H1 (cell line): ENCODE data around the gene WRAP73. TPM values are rescaled to one million over a fixed set of nuclear protein-coding genes. Genes with fewer than 3 reads are reported as not detected.
A peak's percentile ranks its signal among the peaks of the same experiment; 100 is the strongest.

ENCODE experiments used
- CTCF ChIA-PET: fragments of 300-600 bp; sonication (Branson Sonifier 250); formaldehyde crosslinking; loops from one replicate; lab custom pipeline; 2021; ENCODE audit not compliant: partially characterized antibody; lab: Charles Lee
- POLR2A ChIA-PET: fragments of 300-600 bp; sonication (Branson Sonifier 250); formaldehyde crosslinking; loops from one replicate; lab custom pipeline; 2021; ENCODE audit warnings: inconsistent platforms; ENCODE audit not compliant: partially characterized antibody; lab: Charles Lee
- DNase-seq, 2 experiments: peaks; one replicate each; pipeline versions ENCODE4 v3.0.0 to v3.0.0-alpha.2; 2010 to 2022; ENCODE audit warnings: low spot score in 2 of 2, low read depth in 1 of 2, mixed read lengths in 1 of 2
- FAIRE-seq: peaks from 2 replicates; lab custom pipeline; 2011; peaks lifted over from hg19 to GRCh38; lab: Jason Lieb, UNC
- H2AFZ ChIP-seq: 2 replicates; pipeline ENCODE4 v1.8.1; 2012; ENCODE audit warnings: low read length, inconsistent platforms
- H2AK5ac ChIP-seq: 2 replicates; pipeline ENCODE4 v1.6.1; 2013; ENCODE audit warnings: low read depth, low read length
- H2BK120ac ChIP-seq: replicated peaks from 2 replicates; pipeline ENCODE3; 2013; ENCODE audit warnings: low read depth, low read length, inconsistent platforms
- H2BK12ac ChIP-seq: 2 replicates; pipeline ENCODE4 v1.6.1; 2013; ENCODE audit warnings: low read depth, low read length
- H2BK15ac ChIP-seq: 2 replicates; pipeline ENCODE4 v1.6.1; 2013; ENCODE audit warnings: low read length
- H2BK20ac ChIP-seq: 2 replicates; pipeline ENCODE4 v1.6.1; 2013; ENCODE audit warnings: low read length
- H2BK5ac ChIP-seq: 2 replicates; pipeline ENCODE4 v1.6.1; 2013; ENCODE audit warnings: low read depth, low read length
- H3K14ac ChIP-seq: 2 replicates; pipeline ENCODE4 v1.6.1; 2013; ENCODE audit warnings: inconsistent platforms; ENCODE audit not compliant: insufficient read length
- H3K18ac ChIP-seq: 2 replicates; pipeline ENCODE4 v1.6.1; 2013; ENCODE audit warnings: low read length; ENCODE audit errors: extremely low read depth
- H3K23ac ChIP-seq: 2 replicates; pipeline ENCODE4 v1.6.1; 2013; ENCODE audit warnings: inconsistent platforms; ENCODE audit not compliant: insufficient read length
- H3K23me2 ChIP-seq: 2 replicates; pipeline ENCODE4 v1.6.1; 2013; ENCODE audit warnings: low read depth, low read length
- H3K27ac ChIP-seq: 2 replicates; pipeline ENCODE4 v1.6.1; 2011; ENCODE audit warnings: low read depth, low read length, inconsistent platforms
- H3K27me3 ChIP-seq, 4 experiments: replicated peaks in 1 of 4; 1 replicate in 1 of 4; 2 replicates in 3 of 4; pipeline versions ENCODE4 v1.6.1 to v1.8.1; 2011 to 2013; ENCODE audit warnings: low read length in 3 of 4, mild to moderate bottlenecking in 3 of 4, inconsistent platforms in 2 of 4, mixed read lengths in 2 of 4, moderate library complexity in 1 of 4; ENCODE audit not compliant: control insufficient read depth in 3 of 4, insufficient read depth in 3 of 4; ENCODE audit errors: extremely low read depth in 1 of 4
- H3K36me3 ChIP-seq, 4 experiments: 2 replicates each; pipeline versions ENCODE4 v1.6.1 to v1.8.1; 2011 to 2013; ENCODE audit warnings: mild to moderate bottlenecking in 4 of 4, low read length in 3 of 4, moderate library complexity in 2 of 4, control low read depth in 1 of 4, inconsistent platforms in 1 of 4; ENCODE audit not compliant: insufficient read depth in 4 of 4, control insufficient read depth in 2 of 4
- H3K4ac ChIP-seq: replicated peaks from 2 replicates; pipeline ENCODE3; 2013; ENCODE audit warnings: low read length, low read depth, mixed read lengths, inconsistent platforms; ENCODE audit not compliant: insufficient read length
- H3K4me1 ChIP-seq, 4 experiments: replicated peaks in 1 of 4; 1 replicate in 1 of 4; 2 replicates in 3 of 4; pipeline versions ENCODE4 v1.6.1 to v1.8.1; 2011 to 2013; ENCODE audit warnings: low read length in 3 of 4, inconsistent platforms in 2 of 4, mixed read lengths in 1 of 4; ENCODE audit not compliant: insufficient read depth in 4 of 4, control insufficient read depth in 3 of 4
- H3K4me2 ChIP-seq, 2 experiments: 2 replicates each; pipeline versions ENCODE4 v1.6.1 to v1.8.1; 2011 to 2013; ENCODE audit warnings: low read depth in 2 of 2, low read length in 2 of 2, control low read depth in 1 of 2, inconsistent platforms in 1 of 2, mild to moderate bottlenecking in 1 of 2; ENCODE audit not compliant: insufficient read depth in 1 of 2
- H3K4me3 ChIP-seq, 4 experiments: fragments of 200-600, 300-600 bp in 1 of 4; sonication (generic), shearing (Covaris generic), sonication (Bioruptor Twin) in 1 of 4; 2 replicates each; pipeline versions ENCODE4 v1.5.1 to v1.8.1; 2011 to 2016; ENCODE audit warnings: low read length in 4 of 4, low read depth in 3 of 4, control low read depth in 2 of 4, inconsistent platforms in 2 of 4, mild to moderate bottlenecking in 2 of 4, mixed read lengths in 1 of 4, moderate library complexity in 1 of 4; ENCODE audit not compliant: insufficient read depth in 2 of 4; ENCODE audit errors: extremely low read depth in 1 of 4
- H3K56ac ChIP-seq: replicated peaks from 2 replicates; pipeline ENCODE3; 2013; ENCODE audit warnings: low read depth, mild to moderate bottlenecking, mixed read lengths, low read length, inconsistent platforms; ENCODE audit not compliant: insufficient read length
- H3K79me1 ChIP-seq: 2 replicates; pipeline ENCODE4 v1.6.1; 2013; ENCODE audit warnings: low read depth, low read length, control low read depth
- H3K79me2 ChIP-seq, 2 experiments: 2 replicates each; pipeline versions ENCODE4 v1.6.1 to v1.8.1; 2012 to 2013; ENCODE audit warnings: low read length in 2 of 2, mild to moderate bottlenecking in 2 of 2, inconsistent platforms in 1 of 2; ENCODE audit not compliant: insufficient read depth in 2 of 2, control insufficient read depth in 1 of 2
- H3K9ac ChIP-seq, 4 experiments: replicated peaks in 1 of 4; 1 replicate in 1 of 4; 2 replicates in 3 of 4; pipeline versions ENCODE4 v1.6.1 to v1.8.1; 2011 to 2013; ENCODE audit warnings: low read depth in 3 of 4, low read length in 3 of 4, control low read depth in 2 of 4, mild to moderate bottlenecking in 2 of 4, moderate library complexity in 2 of 4, inconsistent platforms in 1 of 4; ENCODE audit errors: extremely low read depth in 1 of 4
- H3K9me3 ChIP-seq, 2 experiments: 2 replicates each; pipeline versions ENCODE4 v1.6.1 to v1.8.1; 2012 to 2013; ENCODE audit warnings: mild to moderate bottlenecking in 2 of 2, moderate library complexity in 2 of 2, control low read depth in 1 of 2, inconsistent platforms in 1 of 2, low read depth in 1 of 2, low read length in 1 of 2, mixed read lengths in 1 of 2; ENCODE audit not compliant: insufficient read depth in 2 of 2
- H4K20me1 ChIP-seq, 2 experiments: replicated peaks in 1 of 2; 2 replicates each; pipeline versions ENCODE3 to v1.8.1; 2011 to 2013; ENCODE audit warnings: inconsistent platforms in 2 of 2, low read length in 2 of 2, mild to moderate bottlenecking in 1 of 2; ENCODE audit not compliant: insufficient read depth in 2 of 2, control insufficient read depth in 1 of 2
- H4K5ac ChIP-seq: 2 replicates; pipeline ENCODE4 v1.6.1; 2013; ENCODE audit warnings: low read length, low read depth, mixed read lengths, inconsistent platforms; ENCODE audit not compliant: insufficient read length
- H4K8ac ChIP-seq: 2 replicates; pipeline ENCODE4 v1.8.0; 2013; ENCODE audit warnings: mild to moderate bottlenecking, moderate library complexity, low read length, inconsistent platforms; ENCODE audit not compliant: insufficient read depth; ENCODE audit errors: extremely low read depth
- H4K91ac ChIP-seq: replicated peaks from 2 replicates; pipeline ENCODE3; 2013; ENCODE audit warnings: low read length, mixed read lengths, inconsistent platforms; ENCODE audit not compliant: insufficient read length
- SP2 ChIP-seq: IDR thresholded peaks from 2 replicates; pipeline ENCODE4 v1.6.1; 2012; ENCODE audit warnings: mild to moderate bottlenecking, low read length, inconsistent platforms
- WGBS, 2 experiments: shearing (Covaris generic) in 1 of 2; methylation state at CpG; one replicate each; pipeline versions ENCODE4 v1.1.6 to v1.1.7; 2013 to 2015; ENCODE audit warnings: low lambda C conversion rate in 2 of 2, mixed read lengths in 2 of 2, inconsistent platforms in 1 of 2, low coverage in 1 of 2, missing lambda C conversion rate in 1 of 2; ENCODE audit not compliant: insufficient replicate concordance in 2 of 2, insufficient coverage in 1 of 2, insufficient read length in 1 of 2; ENCODE audit errors: extremely low coverage in 1 of 2, missing lambda C conversion rate in 1 of 2; 5-methylcytosine and 5-hydroxymethylcytosine counted together
- polyA plus RNA-seq, 7 experiments: library from polyadenylated mRNA; depleted of rRNA in 3 of 7; stranded (reverse) in 5 of 7; unstranded in 2 of 7; fragments of >200 nt in 5 of 7; fragments of 200-250 nt in 2 of 7; gene quantifications; 1 replicate in 5 of 7; 2 replicates in 1 of 7; 4 replicates in 1 of 7; pipeline versions ENCODE4 v1.2.1 to v1.2.3, GENCODE V29; 2011 to 2013; ENCODE audit warnings: missing spikeins in 2 of 7, mixed read lengths in 2 of 7
- total RNA-seq: library from RNA; stranded (reverse); fragmentation: NEBNext Ultra II Directional; extraction: Animal tissue kit (Norgen Biotek cat#: 25700); gene quantifications from 2 replicates; pipeline ENCODE4 v1.2.1, GENCODE V29; 2021

The WRAP73 gene
- total and polyA plus RNA-seq, 2 of the 8 experiments (the other 6 are each of a cell fraction or from before 2014, with no cell fraction given) = 30.3 to 50.7 TPM

DNA sequence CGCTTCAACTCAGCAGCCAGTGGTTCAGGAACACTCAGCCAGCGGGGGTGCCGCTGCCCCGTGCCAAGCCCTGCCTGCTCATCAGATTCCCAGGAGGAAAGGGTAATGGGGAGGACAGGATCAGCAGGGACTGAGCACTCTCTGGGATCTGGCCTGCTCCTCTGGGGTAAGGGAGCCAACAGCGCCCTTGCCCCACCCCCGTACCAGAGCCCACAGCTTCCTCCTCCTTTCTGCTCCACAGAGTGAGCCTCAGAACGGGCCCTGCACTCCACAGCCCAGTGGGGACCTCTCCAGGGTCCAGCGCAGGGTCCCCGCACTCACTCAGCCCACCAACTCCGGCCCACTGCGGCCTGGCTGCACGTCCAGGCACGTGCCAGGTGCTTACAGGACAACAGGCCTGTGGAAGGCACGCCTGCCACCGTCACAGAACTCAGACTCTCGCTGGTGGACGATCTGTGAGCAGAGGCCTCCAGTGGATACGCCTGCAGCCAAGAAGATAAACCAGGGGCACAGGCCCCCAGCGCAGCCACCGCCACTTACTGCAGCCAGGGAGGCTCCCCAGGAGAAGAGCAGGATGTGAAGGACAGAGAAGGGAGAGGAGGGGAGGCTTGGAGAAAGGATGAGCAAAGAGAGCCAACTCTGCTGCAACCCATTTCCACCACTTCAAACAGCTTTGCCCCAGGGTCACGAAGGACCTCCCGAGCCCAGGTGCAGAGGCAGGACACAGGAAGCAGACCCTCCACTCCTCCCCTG lies 40.7 kb downstream of the WRAP73 start:
- DNase-seq (no peak), FAIRE-seq (no peak)
- no peak overlapping the region for H2AFZ ChIP-seq
- peaks cover 2% of the 10 kb centered on the region for H3K79me1 ChIP-seq
- H2AK5ac ChIP-seq = peak overlapping the region; percentile 40; the same call in 1 of the 2 replicates
- peaks cover 0 to 10% of the 10 kb centered on the region in 2 experiments for H4K20me1 ChIP-seq
- no peak overlapping the region for H3K4me3 ChIP-seq
- no peak overlapping the region for H4K91ac ChIP-seq
- peak overlapping the region; percentile 5; the same call in 1 of the 2 replicates for H2BK12ac ChIP-seq
- peaks cover 0 to 14% of the 10 kb centered on the region in 2 experiments; a peak in 3 of 4 replicates for H3K79me2 ChIP-seq
- H3K9ac ChIP-seq = no peak overlapping the region
- peaks cover 3 to 16% (median 12%) of the 10 kb centered on the region in 4 experiments for H3K27me3 ChIP-seq
- 83% methylated on average over 19 of the region's 22 CpGs; no CpG with 5 or more reads in 1 of the 2 experiments for WGBS, 2 experiments
- H3K56ac ChIP-seq = no peak overlapping the region
- H3K4me2 ChIP-seq = peak overlapping the region in 1 of 2 experiments; percentile 92; a peak in 2 of 4 replicates
- POLR2A ChIA-PET = interaction anchor here (1.2 kb wide), 1 partner anchor 11 kb away, joined by 4 read pairs; no protein-coding TSS in a partner anchor
- H2BK20ac ChIP-seq = 0 out of 2 replicates have a peak overlapping the region, but pooled peaks have one; percentile 18
- H3K27ac ChIP-seq = no peak overlapping the region
- peaks cover 0 to 37% (median 22%) of the 10 kb centered on the region in 4 experiments; a peak in 6 of 7 replicates for H3K4me1 ChIP-seq
- H2BK15ac ChIP-seq = peak overlapping the region; percentile 46; the same call in 1 of the 2 replicates
- peak overlapping the region; percentile 78 for H3K18ac ChIP-seq
- H3K23me2 ChIP-seq = peaks cover 19% of the 10 kb centered on the region; the same call in 1 of the 2 replicates
- H2BK5ac ChIP-seq = peak overlapping the region; percentile 44; the same call in 1 of the 2 replicates
- no peaks in the 10 kb centered on the region; a peak in 1 of 8 replicates for H3K36me3 ChIP-seq
- H3K4ac ChIP-seq = no peak overlapping the region
- no peak overlapping the region for H3K23ac ChIP-seq
- TF ChIP-seq SP2 = no peak
- H4K5ac ChIP-seq = peak overlapping the region; percentile 12
- no peak overlapping the region; the same call in none of the 2 replicates for H4K8ac ChIP-seq
- H3K9me3 ChIP-seq = no peaks in the 10 kb centered on the region; a peak in 1 of 4 replicates
- CTCF ChIA-PET = interaction anchor here (0.7 to 6.4 kb wide), 12 partner anchors 8 to 156 kb away, joined by 3 to 84 read pairs (median 5); no protein-coding TSS in a partner anchor
- no peak overlapping the region for H3K14ac ChIP-seq
- H2BK120ac ChIP-seq = no peak overlapping the region
